ENCODE measurements around the gene WDFY3.

DNA sequence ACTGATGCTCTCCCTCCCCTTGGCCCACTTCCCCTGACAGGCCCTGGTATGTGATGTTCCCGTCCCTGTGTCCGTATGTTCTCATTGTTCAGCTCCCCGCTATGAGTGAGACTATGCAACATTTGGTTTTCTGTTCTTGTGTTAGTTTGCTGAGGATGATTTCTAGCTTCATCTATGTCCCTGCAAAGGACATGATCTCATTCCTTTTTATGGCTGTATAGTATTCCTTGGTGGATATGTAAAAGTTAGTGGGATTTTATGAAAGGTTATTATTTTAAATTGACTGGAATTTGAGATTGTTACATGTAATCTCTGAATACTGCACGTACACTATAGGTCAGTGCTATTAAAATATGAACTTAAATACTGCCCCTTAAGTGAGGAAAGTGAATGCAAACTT lies 184.0 kb downstream of the WDFY3 start:
- TF ChIP-seq, protein P1, sequence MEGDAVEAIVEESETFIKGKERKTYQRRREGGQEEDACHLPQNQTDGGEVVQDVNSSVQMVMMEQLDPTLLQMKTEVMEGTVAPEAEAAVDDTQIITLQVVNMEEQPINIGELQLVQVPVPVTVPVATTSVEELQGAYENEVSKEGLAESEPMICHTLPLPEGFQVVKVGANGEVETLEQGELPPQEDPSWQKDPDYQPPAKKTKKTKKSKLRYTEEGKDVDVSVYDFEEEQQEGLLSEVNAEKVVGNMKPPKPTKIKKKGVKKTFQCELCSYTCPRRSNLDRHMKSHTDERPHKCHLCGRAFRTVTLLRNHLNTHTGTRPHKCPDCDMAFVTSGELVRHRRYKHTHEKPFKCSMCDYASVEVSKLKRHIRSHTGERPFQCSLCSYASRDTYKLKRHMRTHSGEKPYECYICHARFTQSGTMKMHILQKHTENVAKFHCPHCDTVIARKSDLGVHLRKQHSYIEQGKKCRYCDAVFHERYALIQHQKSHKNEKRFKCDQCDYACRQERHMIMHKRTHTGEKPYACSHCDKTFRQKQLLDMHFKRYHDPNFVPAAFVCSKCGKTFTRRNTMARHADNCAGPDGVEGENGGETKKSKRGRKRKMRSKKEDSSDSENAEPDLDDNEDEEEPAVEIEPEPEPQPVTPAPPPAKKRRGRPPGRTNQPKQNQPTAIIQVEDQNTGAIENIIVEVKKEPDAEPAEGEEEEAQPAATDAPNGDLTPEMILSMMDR (IDR thresholded peaks at IDR 0.05) = no peak
- TF ChIP-seq POLR2A (IDR thresholded peaks at IDR 0.05) = no peak
- no peak for TF ChIP-seq POLR2AphosphoS5 (IDR thresholded peaks at IDR 0.05)
